ACC112 (cell line): ENCODE data around the gene GNB3.

Source experiments
- H2AFZ ChIP-seq: fragments of 200-600 bp; sonication (generic); one replicate; pipeline ENCODE4 v1.6.0; 2017; ENCODE audit warnings: antibody characterized with exemption, low read length; ENCODE audit not compliant: unreplicated experiment
- H3K27ac ChIP-seq: fragments of 200-600 bp; sonication (generic); 2 replicates; pipeline ENCODE4 v1.5.1; 2014; ENCODE audit warnings: low read depth, mild to moderate bottlenecking, antibody characterized with exemption, low read length, moderate library complexity
- H3K27me3 ChIP-seq: fragments of 200-600 bp; sonication (generic); 2 replicates; pipeline ENCODE4 v1.6.1; 2014; ENCODE audit warnings: mild to moderate bottlenecking, antibody characterized with exemption, low read length, moderate library complexity, mixed read lengths; ENCODE audit not compliant: insufficient read depth
- H3K36me3 ChIP-seq: fragments of 200-600 bp; sonication (generic); 2 replicates; pipeline ENCODE4 v1.6.1; 2016; ENCODE audit warnings: mild to moderate bottlenecking, antibody characterized with exemption, low read length, moderate library complexity, mixed read lengths; ENCODE audit not compliant: insufficient read depth
- H3K4me1 ChIP-seq: fragments of 200-600 bp; sonication (generic); one replicate; pipeline ENCODE4 v1.6.1; 2016; ENCODE audit warnings: low read length, mixed read lengths; ENCODE audit not compliant: insufficient read depth, unreplicated experiment, control insufficient read depth
- H3K4me3 ChIP-seq: fragments of 200-600 bp; sonication (generic); 2 replicates; pipeline ENCODE4 v1.5.1; 2014; ENCODE audit warnings: mild to moderate bottlenecking, low read depth, low read length
- H3K79me2 ChIP-seq: fragments of 200-600 bp; sonication (generic); one replicate; pipeline ENCODE4 v1.6.0; 2016; ENCODE audit warnings: low read length; ENCODE audit not compliant: control insufficient read depth, unreplicated experiment, insufficient read depth

GNB3 gene

GRCh38 chr12:6838854-6839253, 1.9 kb upstream of the GNB3 start:
- no peaks in the 10 kb centered on the region for H3K27me3 ChIP-seq
- no peaks in the 10 kb centered on the region for H3K36me3 ChIP-seq
- no peaks in the 10 kb centered on the region for H3K4me1 ChIP-seq
- H3K4me3 ChIP-seq: no peak overlapping the region
- no peaks in the 10 kb centered on the region for H3K79me2 ChIP-seq
- H3K27ac ChIP-seq: no peak overlapping the region
- H2AFZ ChIP-seq: no peak overlapping the region

DNA sequence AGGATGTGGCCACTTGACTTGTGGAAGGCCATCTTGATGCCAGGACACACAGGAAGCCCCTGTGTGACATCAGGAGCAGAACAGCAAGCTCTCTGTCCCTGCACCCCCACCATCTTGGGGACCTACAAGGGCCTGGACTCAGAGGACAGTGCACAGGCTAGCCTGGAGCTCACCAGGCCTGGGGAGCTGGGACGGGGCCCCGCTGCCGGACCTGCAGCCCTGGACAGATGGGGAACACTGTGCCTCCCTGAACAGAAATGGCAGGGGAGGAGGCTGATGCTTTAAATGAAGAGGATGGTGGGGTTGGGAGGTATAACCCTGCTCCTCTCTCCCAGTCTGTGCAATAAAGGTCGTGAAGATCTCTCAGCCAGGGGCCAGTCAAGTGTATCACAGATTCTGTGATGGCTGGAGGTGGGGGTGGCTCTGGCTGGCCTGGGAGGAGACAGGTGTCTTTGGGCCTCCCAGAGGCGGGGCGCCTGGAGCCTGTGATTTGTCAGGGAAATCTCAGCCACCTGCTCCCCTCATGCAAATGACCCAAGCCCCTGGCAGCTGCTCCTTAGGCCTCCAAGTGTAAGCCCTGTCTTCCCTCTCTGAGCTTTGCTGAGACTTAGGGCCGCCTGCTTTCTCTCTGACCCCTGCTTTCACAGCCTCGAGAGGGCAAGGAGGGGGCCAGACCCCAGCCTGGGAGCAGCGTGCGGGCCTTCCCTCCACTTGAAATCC, 1.1 kb upstream of the GNB3 start:
- Histone ChIP-seq H3K27ac (no peak overlapping the region), H3K79me2 (no peaks in the 10 kb centered on the region), H3K36me3 (peaks cover 3% of the 10 kb centered on the region), H2AFZ (no peak overlapping the region), H3K27me3 (no peaks in the 10 kb centered on the region), H3K4me3 (no peak overlapping the region), H3K4me1 (no peaks in the 10 kb centered on the region)

- peaks cover 8% of the 10 kb centered on the region for H3K36me3 ChIP-seq
Observed at GRCh38 chr12:6840330-6840729, 395 bp upstream of the GNB3 start.

GRCh38 chr12:6842075-6842474, 1.4 kb downstream of the GNB3 start:
- Histone ChIP-seq H2AFZ (no peak overlapping the region), H3K79me2 (no peaks in the 10 kb centered on the region), H3K4me3 (no peak overlapping the region), H3K27me3 (no peaks in the 10 kb centered on the region), H3K36me3 (peaks cover 11% of the 10 kb centered on the region), H3K27ac (no peak overlapping the region), H3K4me1 (no peaks in the 10 kb centered on the region)

More at GRCh38 chr12:6840330-6840729, 395 bp upstream of the GNB3 start:
- H3K27me3 ChIP-seq: no peaks in the 10 kb centered on the region
- no peaks in the 10 kb centered on the region for H3K79me2 ChIP-seq
- H3K4me3 ChIP-seq: no peak overlapping the region
- H3K4me1 ChIP-seq: no peaks in the 10 kb centered on the region
- no peak overlapping the region for H2AFZ ChIP-seq
- no peak overlapping the region for H3K27ac ChIP-seq

DNA sequence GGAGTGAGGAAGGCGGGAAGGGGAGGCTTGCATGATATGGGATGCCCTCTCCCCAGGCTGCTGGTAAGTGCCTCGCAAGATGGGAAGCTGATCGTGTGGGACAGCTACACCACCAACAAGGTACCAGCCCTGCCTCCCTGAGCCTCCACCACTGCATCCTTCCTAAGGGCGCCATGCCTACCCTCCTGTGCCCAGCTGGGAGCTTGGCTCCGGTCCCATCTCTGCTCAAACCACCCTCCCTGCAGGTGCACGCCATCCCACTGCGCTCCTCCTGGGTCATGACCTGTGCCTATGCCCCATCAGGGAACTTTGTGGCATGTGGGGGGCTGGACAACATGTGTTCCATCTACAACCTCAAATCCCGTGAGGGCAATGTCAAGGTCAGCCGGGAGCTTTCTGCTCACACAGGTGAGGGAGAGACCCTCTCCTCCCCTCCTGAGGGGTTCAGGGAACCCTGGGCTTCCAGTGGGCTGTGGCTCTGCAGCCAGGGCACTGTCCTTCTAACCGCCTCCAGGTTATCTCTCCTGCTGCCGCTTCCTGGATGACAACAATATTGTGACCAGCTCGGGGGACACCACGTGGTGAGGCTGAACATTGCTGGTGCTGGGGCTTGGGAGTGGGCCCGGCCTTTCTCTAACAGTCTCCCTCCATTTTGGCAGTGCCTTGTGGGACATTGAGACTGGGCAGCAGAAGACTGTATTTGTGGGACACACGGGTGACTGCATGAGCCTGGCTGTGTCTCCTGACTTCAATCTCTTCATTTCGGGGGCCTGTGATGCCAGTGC, 2.6 kb downstream of the GNB3 start:
- Histone ChIP-seq H3K4me1 (no peaks in the 10 kb centered on the region), H2AFZ (no peak overlapping the region), H3K36me3 (peaks cover 11% of the 10 kb centered on the region), H3K79me2 (no peaks in the 10 kb centered on the region), H3K27ac (no peak overlapping the region), H3K27me3 (no peaks in the 10 kb centered on the region), H3K4me3 (no peak overlapping the region)

- peaks cover 14% of the 10 kb centered on the region for H3K79me2 ChIP-seq
- H3K27ac ChIP-seq: no peak overlapping the region
- H3K4me1 ChIP-seq: peaks cover 11% of the 10 kb centered on the region
- H3K36me3 ChIP-seq: peaks cover 11% of the 10 kb centered on the region
- no peak overlapping the region for H2AFZ ChIP-seq
- H3K27me3 ChIP-seq: no peaks in the 10 kb centered on the region
- no peak overlapping the region for H3K4me3 ChIP-seq
Observed at GRCh38 chr12:6845395-6845794, 4.7 kb downstream of the GNB3 start.

- peaks cover 11% of the 10 kb centered on the region for H3K4me1 ChIP-seq
- H2AFZ ChIP-seq: no peak overlapping the region
- no peak overlapping the region for H3K27ac ChIP-seq
- H3K79me2 ChIP-seq: peaks cover 18% of the 10 kb centered on the region
- no peaks in the 10 kb centered on the region for H3K27me3 ChIP-seq
- H3K4me3 ChIP-seq: no peak overlapping the region
- peaks cover 11% of the 10 kb centered on the region for H3K36me3 ChIP-seq
Observed at GRCh38 chr12:6846316-6846869, 5.7 kb downstream of the GNB3 start.

GRCh38 chr12:6847676-6848075, 7.0 kb downstream of the GNB3 start:
- Histone ChIP-seq H2AFZ (no peak overlapping the region), H3K27ac (no peak overlapping the region), H3K4me3 (no peak overlapping the region), H3K27me3 (no peaks in the 10 kb centered on the region), H3K4me1 (peaks cover 11% of the 10 kb centered on the region), H3K36me3 (peaks cover 11% of the 10 kb centered on the region), H3K79me2 (peaks cover 18% of the 10 kb centered on the region)

- Histone ChIP-seq H3K4me3 (peak overlapping the region; percentile 86; the same call in 1 of the 2 replicates), H3K79me2 (peaks cover 31% of the 10 kb centered on the region), H3K36me3 (peaks cover 8% of the 10 kb centered on the region), H3K4me1 (peaks cover 22% of the 10 kb centered on the region), H2AFZ (no peak overlapping the region), H3K27me3 (no peaks in the 10 kb centered on the region), H3K27ac (no peak overlapping the region)
Observed at GRCh38 chr12:6849427-6849826, 8.7 kb downstream of the GNB3 start.

GRCh38 chr12:6849976-6850560, 9.3 kb downstream of the GNB3 start:
- peak overlapping the region; percentile 86 for H3K4me3 ChIP-seq
- peak overlapping the region; percentile 64; the same call in 1 of the 2 replicates for H3K27ac ChIP-seq
- H2AFZ ChIP-seq: no peak overlapping the region
- H3K79me2 ChIP-seq: peaks cover 36% of the 10 kb centered on the region
- H3K27me3 ChIP-seq: no peaks in the 10 kb centered on the region
- H3K4me1 ChIP-seq: peaks cover 22% of the 10 kb centered on the region
- H3K36me3 ChIP-seq: peaks cover 3% of the 10 kb centered on the region; the same call in 1 of the 2 replicates
